ENCODE measurements around the gene FGF18.
"Not testable (repeated sequence)": the region's sequence is repeated elsewhere in the genome, so short reads cannot be mapped to it uniquely, and the experiment has no call there.

Gene FGF18

GRCh38 chr5:171387970-171388815 lies 31.3 kb upstream of the FGF18 start:
- Histone ChIP-seq H3K36me3 (ENCODE audit: control insufficient read depth, insufficient read depth, low read length) (peaks cover 21% of the 10 kb centered on the region), H3K9me3 (ENCODE audit: control insufficient read depth, low read length) (no peaks in the 10 kb centered on the region), H3K4me1 (ENCODE audit: control insufficient read depth, insufficient read depth, low read length) (peaks cover 17% of the 10 kb centered on the region), H3K27me3 (ENCODE audit: control insufficient read depth, insufficient read depth, low read length, poor library complexity, severe bottlenecking) (no peaks in the 10 kb centered on the region), H3K27ac (ENCODE audit: insufficient read depth, low read depth, low read length, poor library complexity, severe bottlenecking) (peak overlapping the region; percentile 93), H3K4me3 (ENCODE audit: insufficient read depth, low read depth, low read length) (peak overlapping the region; percentile 83)
- WGBS, 2 experiments, result 0% methylated on average over 56 of the region's 56 CpGs

GRCh38 chr5:171388816-171389168 lies 30.7 kb upstream of the FGF18 start:
- no peaks in the 10 kb centered on the region for H3K9me3 ChIP-seq (ENCODE audit: control insufficient read depth, low read length)
- peak overlapping the region; percentile 83 for H3K4me3 ChIP-seq (ENCODE audit: insufficient read depth, low read depth, low read length)
- H3K27me3 ChIP-seq (ENCODE audit: control insufficient read depth, insufficient read depth, low read length, poor library complexity, severe bottlenecking), result no peaks in the 10 kb centered on the region
- peak overlapping the region; percentile 93 for H3K27ac ChIP-seq (ENCODE audit: insufficient read depth, low read depth, low read length, poor library complexity, severe bottlenecking)
- H3K4me1 ChIP-seq (ENCODE audit: control insufficient read depth, insufficient read depth, low read length), result peaks cover 17% of the 10 kb centered on the region
- H3K36me3 ChIP-seq (ENCODE audit: control insufficient read depth, insufficient read depth, low read length), result peaks cover 24% of the 10 kb centered on the region
- WGBS, 2 experiments, result 0 to 1% methylated on average over 14 of the region's 14 CpGs

- no peak overlapping the region for H3K27ac ChIP-seq (ENCODE audit: insufficient read depth, low read depth, low read length, poor library complexity, severe bottlenecking)
- peaks cover 17% of the 10 kb centered on the region for H3K4me1 ChIP-seq (ENCODE audit: control insufficient read depth, insufficient read depth, low read length)
- no peaks in the 10 kb centered on the region for H3K9me3 ChIP-seq (ENCODE audit: control insufficient read depth, low read length)
- no peaks in the 10 kb centered on the region for H3K27me3 ChIP-seq (ENCODE audit: control insufficient read depth, insufficient read depth, low read length, poor library complexity, severe bottlenecking)
- peaks cover 43% of the 10 kb centered on the region for H3K36me3 ChIP-seq (ENCODE audit: control insufficient read depth, insufficient read depth, low read length)
- peak overlapping the region; percentile 14 for H3K4me3 ChIP-seq (ENCODE audit: insufficient read depth, low read depth, low read length)
- 79 to 81% methylated on average over 8 of the region's 8 CpGs for WGBS, 2 experiments
These were observed 28.4 kb upstream of the FGF18 start for GRCh38 chr5:171390883-171391677.

GRCh38 chr5:171391996-171392577 lies 27.4 kb upstream of the FGF18 start:
- H3K9me3 ChIP-seq (ENCODE audit: control insufficient read depth, low read length), result no peaks in the 10 kb centered on the region
- no peak overlapping the region for H3K27ac ChIP-seq (ENCODE audit: insufficient read depth, low read depth, low read length, poor library complexity, severe bottlenecking)
- H3K27me3 ChIP-seq (ENCODE audit: control insufficient read depth, insufficient read depth, low read length, poor library complexity, severe bottlenecking), result no peaks in the 10 kb centered on the region
- 87 to 90% methylated on average over 14 of the region's 14 CpGs for WGBS, 2 experiments
- H3K36me3 ChIP-seq (ENCODE audit: control insufficient read depth, insufficient read depth, low read length), result peaks cover 53% of the 10 kb centered on the region
- no peak overlapping the region for H3K4me3 ChIP-seq (ENCODE audit: insufficient read depth, low read depth, low read length)
- peaks cover 17% of the 10 kb centered on the region for H3K4me1 ChIP-seq (ENCODE audit: control insufficient read depth, insufficient read depth, low read length)

- Histone ChIP-seq H3K4me1 (ENCODE audit: control insufficient read depth, insufficient read depth, low read length) (peaks cover 17% of the 10 kb centered on the region), H3K4me3 (ENCODE audit: insufficient read depth, low read depth, low read length) (no peak overlapping the region), H3K36me3 (ENCODE audit: control insufficient read depth, insufficient read depth, low read length) (peaks cover 59% of the 10 kb centered on the region), H3K9me3 (ENCODE audit: control insufficient read depth, low read length) (no peaks in the 10 kb centered on the region), H3K27ac (ENCODE audit: insufficient read depth, low read depth, low read length, poor library complexity, severe bottlenecking) (no peak overlapping the region), H3K27me3 (ENCODE audit: control insufficient read depth, insufficient read depth, low read length, poor library complexity, severe bottlenecking) (no peaks in the 10 kb centered on the region)
- WGBS, 2 experiments, result 94 to 97% methylated on average over 4 of the region's 4 CpGs
These were observed 26.8 kb upstream of the FGF18 start for GRCh38 chr5:171392585-171393159.

- Histone ChIP-seq H3K27me3 (ENCODE audit: control insufficient read depth, insufficient read depth, low read length, poor library complexity, severe bottlenecking) (no peaks in the 10 kb centered on the region), H3K4me1 (ENCODE audit: control insufficient read depth, insufficient read depth, low read length) (peaks cover 15% of the 10 kb centered on the region), H3K9me3 (ENCODE audit: control insufficient read depth, low read length) (no peaks in the 10 kb centered on the region), H3K36me3 (ENCODE audit: control insufficient read depth, insufficient read depth, low read length) (peaks cover 83% of the 10 kb centered on the region), H3K27ac (ENCODE audit: insufficient read depth, low read depth, low read length, poor library complexity, severe bottlenecking) (no peak overlapping the region), H3K4me3 (ENCODE audit: insufficient read depth, low read depth, low read length) (no peak overlapping the region)
- WGBS, 2 experiments, result 93% methylated on average over 7 of the region's 7 CpGs
These were observed 24.4 kb upstream of the FGF18 start for GRCh38 chr5:171395042-171395441.

GRCh38 chr5:171396583-171396982 lies 22.9 kb upstream of the FGF18 start:
- not testable (repeated sequence) for H3K27ac ChIP-seq (ENCODE audit: insufficient read depth, low read depth, low read length, poor library complexity, severe bottlenecking); H3K4me1 ChIP-seq (ENCODE audit: control insufficient read depth, insufficient read depth, low read length); H3K9me3 ChIP-seq (ENCODE audit: control insufficient read depth, low read length); H3K27me3 ChIP-seq (ENCODE audit: control insufficient read depth, insufficient read depth, low read length, poor library complexity, severe bottlenecking); H3K4me3 ChIP-seq (ENCODE audit: insufficient read depth, low read depth, low read length)
- whole genome bisulfite sequencing, 2 experiments, result 91 to 94% methylated on average over 11 of the region's 11 CpGs
- H3K36me3 ChIP-seq (ENCODE audit: control insufficient read depth, insufficient read depth, low read length), result peaks cover 86% of the 10 kb centered on the region

GRCh38 chr5:171397190-171397589 lies 22.3 kb upstream of the FGF18 start:
- Histone ChIP-seq H3K27ac (ENCODE audit: insufficient read depth, low read depth, low read length, poor library complexity, severe bottlenecking) (no peak overlapping the region), H3K9me3 (ENCODE audit: control insufficient read depth, low read length) (no peaks in the 10 kb centered on the region), H3K27me3 (ENCODE audit: control insufficient read depth, insufficient read depth, low read length, poor library complexity, severe bottlenecking) (no peaks in the 10 kb centered on the region), H3K4me3 (ENCODE audit: insufficient read depth, low read depth, low read length) (no peak overlapping the region), H3K4me1 (ENCODE audit: control insufficient read depth, insufficient read depth, low read length) (no peaks in the 10 kb centered on the region), H3K36me3 (ENCODE audit: control insufficient read depth, insufficient read depth, low read length) (peaks cover 84% of the 10 kb centered on the region)
- WGBS, 2 experiments, result 95 to 100% methylated on average over 1 to 2 of the region's 2 CpGs

- Histone ChIP-seq H3K36me3 (ENCODE audit: control insufficient read depth, insufficient read depth, low read length) (peaks cover 81% of the 10 kb centered on the region), H3K27ac (ENCODE audit: insufficient read depth, low read depth, low read length, poor library complexity, severe bottlenecking) (no peak overlapping the region)
These were observed 21.8 kb upstream of the FGF18 start for GRCh38 chr5:171397599-171397998.

GRCh38 chr5:171398660-171399059 lies 20.8 kb upstream of the FGF18 start:
- not testable (repeated sequence) for H3K4me3 ChIP-seq (ENCODE audit: insufficient read depth, low read depth, low read length); H3K4me1 ChIP-seq (ENCODE audit: control insufficient read depth, insufficient read depth, low read length); H3K27ac ChIP-seq (ENCODE audit: insufficient read depth, low read depth, low read length, poor library complexity, severe bottlenecking); H3K27me3 ChIP-seq (ENCODE audit: control insufficient read depth, insufficient read depth, low read length, poor library complexity, severe bottlenecking); H3K9me3 ChIP-seq (ENCODE audit: control insufficient read depth, low read length)
- peaks cover 79% of the 10 kb centered on the region for H3K36me3 ChIP-seq (ENCODE audit: control insufficient read depth, insufficient read depth, low read length)
- 94% methylated on average over 9 of the region's 9 CpGs for WGBS, 2 experiments

More at GRCh38 chr5:171397599-171397998, 21.8 kb upstream of the FGF18 start:
- Histone ChIP-seq H3K4me1 (ENCODE audit: control insufficient read depth, insufficient read depth, low read length) (no peaks in the 10 kb centered on the region), H3K4me3 (ENCODE audit: insufficient read depth, low read depth, low read length) (no peak overlapping the region), H3K27me3 (ENCODE audit: control insufficient read depth, insufficient read depth, low read length, poor library complexity, severe bottlenecking) (no peaks in the 10 kb centered on the region), H3K9me3 (ENCODE audit: control insufficient read depth, low read length) (no peaks in the 10 kb centered on the region)
- 90 to 92% methylated on average over 4 of the region's 4 CpGs for WGBS, 2 experiments

All from ectodermal cell (in vitro differentiated cells).